ENCODE results near the gene SLC49A4.

Gene SLC49A4

DNA sequence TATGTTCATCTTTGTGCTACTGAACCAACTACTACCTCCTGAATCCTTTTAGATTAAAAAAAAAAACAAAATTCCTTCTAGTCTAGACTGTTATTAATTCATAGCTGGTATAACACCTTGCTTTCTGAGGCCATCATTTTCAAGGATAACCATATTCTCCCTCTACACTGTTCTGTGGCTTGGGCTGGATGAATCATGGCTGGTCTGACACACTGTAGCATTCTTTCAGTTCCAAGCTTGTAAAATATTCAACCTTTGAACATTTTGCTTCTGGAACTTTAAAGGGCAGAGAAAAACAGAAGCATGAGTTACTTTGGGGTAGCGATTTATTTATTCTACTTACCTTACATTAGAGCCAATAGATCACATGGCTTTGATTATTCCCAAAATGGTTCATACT lies 8.8 kb upstream of the SLC49A4 start:
- no peak for DNase-seq

DNA sequence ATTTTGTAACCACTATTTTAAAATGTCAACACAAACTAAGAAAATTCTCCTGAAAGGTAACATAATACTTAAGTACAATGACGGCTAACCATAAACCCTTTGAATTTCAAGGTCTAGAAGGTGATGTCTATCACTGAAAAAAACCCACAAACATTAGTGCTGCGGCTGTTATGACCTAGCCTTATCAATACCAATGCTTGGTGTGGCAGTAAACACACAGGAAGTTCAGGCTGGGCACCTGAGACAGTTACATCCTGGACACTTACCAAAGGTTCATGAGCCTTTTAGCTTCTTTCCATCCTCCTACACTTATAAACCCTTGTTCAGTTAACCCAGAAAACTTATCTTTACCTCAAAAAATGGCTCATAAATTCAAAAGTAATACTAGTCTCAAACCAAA lies 7.0 kb upstream of the SLC49A4 start:
- DNase-seq = no peak

DNA sequence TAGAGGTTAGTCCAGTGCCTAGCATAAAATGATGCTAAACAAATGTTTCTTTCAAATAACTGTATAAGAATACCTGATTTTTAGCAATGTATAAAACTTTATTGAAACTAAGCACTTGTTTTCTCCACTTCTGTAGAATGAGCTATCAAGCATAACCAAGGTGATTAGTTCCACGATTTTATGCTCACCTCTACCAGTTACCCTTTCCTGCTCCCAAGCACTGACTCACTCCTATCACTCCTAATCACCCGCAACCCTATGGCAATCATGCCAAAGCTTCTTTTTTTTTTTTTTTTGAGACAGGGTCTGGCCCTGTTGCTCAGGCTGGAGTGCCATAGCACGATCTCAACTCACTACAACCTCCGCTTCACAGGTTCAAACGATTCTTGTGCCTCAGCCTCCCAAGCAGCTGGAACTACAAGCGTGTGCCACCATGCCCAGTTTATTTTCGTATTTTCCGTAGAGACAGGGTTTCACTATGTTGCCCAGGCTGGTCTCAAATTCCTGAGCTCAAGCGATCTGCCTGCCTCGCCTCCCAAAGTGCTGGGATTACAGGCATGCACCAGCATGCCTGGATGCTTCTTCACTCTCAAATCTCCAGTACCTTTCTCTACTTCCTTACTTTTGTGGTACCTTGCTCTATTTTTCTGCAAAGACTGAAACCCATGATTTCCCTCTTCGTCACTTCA lies 5.1 kb upstream of the SLC49A4 start:
- DNase-seq = no peak

DNA sequence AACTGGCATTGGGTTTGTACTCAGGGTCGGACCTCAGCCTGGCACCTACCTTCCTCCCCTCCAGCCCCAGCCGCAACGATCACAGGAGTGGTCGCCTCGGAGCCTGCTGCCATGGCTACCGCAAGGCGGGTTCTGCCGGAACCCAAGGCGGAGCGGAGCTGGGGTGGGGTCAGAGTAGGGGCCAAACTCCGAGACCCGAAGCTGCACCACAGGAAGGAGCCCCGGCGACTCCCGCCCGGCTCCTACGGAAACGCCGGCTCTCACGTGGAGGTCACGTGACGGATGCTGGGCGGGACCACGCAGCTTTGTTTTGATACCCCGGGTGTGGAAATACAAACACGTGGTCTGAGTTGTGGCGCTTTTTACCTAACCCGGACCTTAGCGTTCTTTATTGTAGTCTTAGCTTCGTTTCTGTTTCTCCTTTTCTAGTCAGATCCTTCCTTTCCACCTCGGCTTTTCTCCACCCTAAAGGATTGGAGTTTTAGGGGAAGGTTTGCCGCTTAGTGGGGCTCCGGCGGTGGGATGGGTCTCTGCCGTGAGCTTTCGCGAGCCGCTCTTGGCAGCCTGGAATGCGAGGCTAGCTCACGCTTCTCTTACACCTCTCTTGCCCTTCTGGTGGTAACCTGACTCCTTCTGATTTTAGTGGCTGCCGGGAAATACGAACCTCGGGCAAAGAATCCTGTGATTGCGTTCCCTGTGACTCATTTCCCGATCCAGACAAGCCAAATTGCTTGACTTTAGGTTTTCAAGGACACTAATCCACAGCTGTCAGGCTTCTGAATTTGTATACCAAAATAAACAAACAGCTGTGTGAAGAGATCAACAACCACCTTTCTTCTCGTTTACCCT lies 1.1 kb upstream of the SLC49A4 start, which contains the start of gene HSPBAP1:
Gene HSPBAP1 (minus strand): TSS at position 264 of the 849 bp plus-strand sequence. CDS start 151 bp downstream, at position 113.
- DNase-seq = no peak

DNA sequence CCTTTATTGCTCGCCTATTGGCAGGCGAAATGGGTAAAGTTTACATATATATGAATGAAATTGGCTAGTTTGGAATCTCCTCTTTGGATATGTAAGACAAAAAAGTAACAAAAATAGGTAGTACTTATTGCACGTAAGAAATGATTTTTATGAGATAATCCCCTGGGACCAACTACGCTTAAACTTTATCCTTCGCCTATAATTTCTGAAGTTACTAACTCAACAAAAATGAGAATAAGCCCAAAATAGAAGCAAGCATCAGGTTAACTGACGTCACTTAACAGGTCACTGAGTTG lies 438 bp upstream of the SLC49A4 start:
- DNase-seq = no peak

DNA sequence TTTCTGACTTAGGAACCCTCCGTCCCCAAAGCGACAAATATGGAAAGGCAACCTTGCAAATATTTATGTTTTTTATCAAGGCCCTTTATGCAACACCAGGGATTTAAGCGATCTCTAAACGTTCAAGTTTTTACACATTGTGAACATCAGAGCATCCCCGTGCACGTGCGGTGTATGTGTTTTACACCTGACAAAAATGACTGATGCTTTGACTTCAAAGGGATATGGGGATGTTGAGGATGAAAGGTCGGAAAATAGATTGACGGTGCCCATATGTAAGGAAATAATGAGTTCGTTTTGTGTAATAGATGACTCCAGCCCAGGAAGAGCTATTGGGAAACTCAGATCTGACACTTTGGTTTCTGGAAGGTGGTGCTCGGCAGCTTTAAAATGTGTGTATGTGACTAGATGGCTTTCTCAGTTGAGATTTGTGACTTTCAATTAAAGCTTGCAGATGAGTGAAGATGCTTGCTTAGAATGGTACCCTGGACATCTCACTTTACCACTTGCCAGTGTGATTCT lies 866 bp downstream of the SLC49A4 start:
- no peak for DNase-seq

DNA sequence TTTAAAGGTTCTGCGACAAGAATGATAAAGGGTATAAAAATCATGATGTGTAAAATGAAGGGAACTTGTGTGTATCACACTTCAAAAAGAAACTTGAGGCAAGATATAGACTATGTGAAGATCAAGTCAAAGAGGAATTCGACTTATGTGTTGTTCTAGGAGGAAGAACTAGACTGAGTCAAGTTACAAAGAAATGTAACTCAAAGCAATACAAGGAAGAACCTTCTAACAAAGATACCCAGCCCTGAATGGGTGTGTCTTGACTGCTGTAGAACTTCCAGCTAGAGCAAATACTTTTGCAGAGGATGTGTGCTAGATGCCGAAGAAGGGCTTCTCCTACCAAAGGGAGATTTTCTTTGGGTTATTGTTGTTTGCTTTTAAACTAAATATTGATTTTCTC lies 2.4 kb downstream of the SLC49A4 start:
- DNase-seq = no peak

DNA sequence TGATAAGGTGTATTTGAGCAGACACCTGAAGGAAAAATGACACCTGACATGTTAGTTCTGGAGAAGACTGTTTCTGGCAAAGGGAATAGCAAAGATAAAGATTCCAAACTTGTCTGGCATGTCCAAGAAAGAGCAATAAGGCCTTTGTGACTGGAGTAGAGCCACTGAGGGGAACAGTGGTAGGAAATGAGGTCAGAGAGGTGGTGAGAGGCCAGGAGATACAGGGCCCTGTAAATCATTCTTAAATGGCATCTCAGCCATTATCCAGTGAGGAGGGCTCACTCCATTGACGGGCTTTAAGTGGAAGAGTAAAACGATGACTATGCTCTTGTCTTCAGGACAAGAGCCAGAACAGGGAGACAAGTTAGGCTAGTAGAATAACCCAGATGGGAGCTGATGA lies 4.5 kb downstream of the SLC49A4 start:
- DNase-seq = no peak

DNA sequence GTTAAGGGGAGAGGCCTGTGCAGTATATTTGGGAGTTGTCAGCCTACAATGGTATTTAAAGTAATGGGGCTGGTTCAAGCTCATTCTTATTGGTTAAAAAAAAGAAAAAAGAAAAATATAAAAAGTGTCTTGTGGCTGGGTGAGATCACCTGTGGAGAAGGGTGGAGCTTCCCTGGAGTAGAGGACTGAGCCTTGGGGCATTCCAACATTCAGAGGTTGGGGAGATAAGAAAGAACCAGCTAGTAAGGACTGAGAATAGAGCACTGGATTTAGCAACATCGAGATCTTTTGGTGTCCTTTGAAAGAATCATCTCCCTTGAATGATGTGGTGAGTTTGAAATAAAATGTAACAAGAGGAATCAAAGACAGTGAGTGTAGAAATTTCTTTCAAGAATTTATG lies 5.2 kb downstream of the SLC49A4 start:
- DNase-seq = no peak

DNA sequence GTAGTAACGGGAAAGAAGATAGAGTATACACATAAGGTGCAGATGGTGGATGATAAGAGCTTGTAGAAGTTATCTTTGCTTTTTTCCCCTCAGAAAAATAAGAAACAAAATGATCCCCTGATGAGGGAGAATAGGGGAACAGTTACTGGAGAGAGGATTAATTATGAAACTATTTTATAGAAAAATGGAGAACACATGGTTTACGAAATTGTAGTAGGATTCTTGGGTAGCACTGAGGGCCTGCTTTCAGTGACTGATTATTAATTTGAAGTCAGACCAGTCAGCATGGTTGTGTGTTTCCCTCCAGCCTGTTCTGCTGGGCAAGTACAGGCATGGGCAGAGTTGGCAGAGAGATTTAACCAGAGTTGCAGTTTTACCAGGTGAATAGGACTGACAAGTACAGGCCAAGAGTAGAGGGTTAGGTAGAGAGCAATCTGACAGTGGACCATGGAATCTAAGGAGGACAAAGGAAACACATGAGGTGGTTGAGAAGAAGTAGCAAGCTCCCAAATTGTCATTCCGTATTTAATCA lies 5.9 kb downstream of the SLC49A4 start:
- no peak for DNase-seq

DNA sequence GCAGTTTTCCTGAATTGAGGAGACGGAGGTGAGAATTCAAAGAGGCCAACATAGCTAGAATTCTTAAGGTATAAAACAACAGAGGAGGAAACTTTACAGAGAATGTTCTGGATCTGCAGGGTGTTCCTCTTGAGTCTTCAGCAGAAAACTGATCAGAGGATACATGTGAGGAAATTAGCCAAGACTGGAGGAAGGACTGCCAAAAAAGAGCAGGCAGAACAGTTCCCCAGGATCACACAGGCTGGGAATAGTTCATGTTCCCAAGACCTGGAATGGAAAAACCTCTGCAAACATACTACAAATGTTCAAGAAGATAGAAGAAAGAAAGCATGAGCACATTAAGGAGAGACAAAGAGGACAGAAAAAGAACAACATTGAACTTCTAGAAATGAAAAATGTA lies 7.5 kb downstream of the SLC49A4 start:
- no peak for DNase-seq

DNA sequence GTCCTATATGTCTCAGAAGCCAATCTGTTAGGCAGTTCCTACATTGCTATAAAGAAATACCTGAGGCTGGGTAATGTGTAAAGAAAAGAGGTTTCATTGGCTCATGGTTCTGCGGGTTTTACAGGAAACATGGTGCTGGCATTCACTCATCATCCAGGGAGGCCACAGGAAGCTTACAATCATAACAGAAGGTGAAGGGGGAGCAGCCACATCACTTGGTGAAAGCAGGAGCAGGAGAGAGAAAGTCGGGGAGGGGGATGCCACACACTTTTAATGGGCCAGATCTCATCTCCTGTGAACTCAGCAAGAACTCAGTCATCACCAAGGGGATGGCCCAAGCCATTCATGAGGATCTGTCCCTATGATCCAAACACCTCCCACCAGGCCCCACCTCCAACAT lies 9.1 kb downstream of the SLC49A4 start:
- DNase-seq = no peak

DNA sequence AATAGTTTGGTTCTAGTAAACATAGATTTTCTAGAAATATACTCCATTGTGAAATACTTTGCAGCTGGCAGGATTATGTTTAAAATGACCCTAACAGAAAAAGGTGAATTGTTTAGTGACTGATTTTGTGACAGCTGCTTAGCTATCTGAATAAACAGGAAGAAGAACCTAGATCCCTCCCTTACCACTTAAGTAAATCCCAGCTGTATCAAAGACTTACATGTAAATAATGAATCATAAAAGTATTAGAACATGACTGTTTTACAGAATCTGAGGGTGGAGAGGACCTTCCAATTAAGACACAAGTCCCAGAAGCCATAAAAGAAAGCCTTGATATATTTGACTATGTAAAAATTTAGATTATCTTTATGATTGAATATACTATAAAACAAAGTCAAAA lies 15.9 kb downstream of the SLC49A4 start:
- DNase-seq = peak; percentile 1

DNA sequence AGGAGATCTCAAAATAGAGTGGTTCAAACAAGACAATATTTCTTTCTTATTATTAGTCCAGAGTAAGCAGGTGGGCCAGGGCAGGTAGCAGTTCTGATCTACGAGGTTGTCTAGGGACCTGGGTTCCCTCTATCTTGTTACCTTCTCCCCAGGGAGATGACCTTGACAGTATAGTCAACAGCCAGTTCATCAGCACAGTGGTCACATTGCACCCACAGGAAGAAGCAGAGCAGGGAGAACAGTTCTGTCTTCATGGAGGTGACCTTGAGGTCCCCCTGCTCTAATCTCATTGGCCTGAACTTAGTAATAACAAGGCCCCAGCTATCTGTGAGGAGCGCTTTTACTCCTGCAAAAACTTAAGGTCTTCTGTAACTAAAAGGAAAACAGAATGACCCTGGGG lies 21.7 kb downstream of the SLC49A4 start:
- no peak for DNase-seq

DNA sequence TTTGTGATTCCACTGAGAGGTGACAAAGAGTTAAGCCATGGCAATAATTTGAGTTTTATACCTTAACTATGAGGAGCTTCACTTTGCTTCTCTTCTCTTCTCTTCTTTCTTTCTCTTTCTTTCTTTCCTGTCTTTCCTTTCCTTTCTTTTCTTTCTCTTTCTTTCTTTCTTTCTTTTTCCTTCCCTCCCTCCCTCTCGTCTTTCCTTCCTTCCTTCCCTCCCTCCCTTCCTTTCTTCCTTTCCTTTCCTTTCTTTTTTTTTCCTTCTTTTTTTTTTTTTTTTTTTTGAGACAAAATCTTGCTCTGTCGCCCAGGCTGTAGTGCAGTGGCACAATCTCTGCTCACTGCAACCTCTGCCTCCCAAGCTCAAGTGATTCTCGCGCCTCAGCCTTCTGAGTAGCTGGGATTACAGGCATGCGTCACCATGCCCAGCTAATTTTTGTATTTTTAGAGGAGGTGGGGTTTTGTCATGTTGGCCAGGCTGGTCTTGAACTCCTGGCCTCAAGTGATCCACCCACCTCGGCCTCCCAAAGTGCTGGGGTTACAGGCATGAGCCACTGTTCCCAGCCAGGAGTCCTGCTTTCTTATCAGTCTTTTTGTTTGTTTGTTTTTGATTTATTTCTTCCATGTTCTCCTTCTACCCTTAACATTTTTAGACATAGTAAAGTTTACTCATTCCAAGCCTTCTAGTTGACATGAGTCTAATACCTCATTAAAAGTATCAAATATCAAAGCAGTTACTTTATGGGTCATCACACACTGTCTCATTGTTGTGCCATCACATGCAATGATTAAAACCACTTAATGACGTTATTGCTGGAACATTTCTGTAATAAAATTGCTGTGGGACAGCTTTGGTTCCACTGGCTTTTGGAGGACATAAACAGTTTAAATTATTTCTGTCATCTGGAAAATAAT lies 29.9 kb downstream of the SLC49A4 start:
- no peak for DNase-seq

DNA sequence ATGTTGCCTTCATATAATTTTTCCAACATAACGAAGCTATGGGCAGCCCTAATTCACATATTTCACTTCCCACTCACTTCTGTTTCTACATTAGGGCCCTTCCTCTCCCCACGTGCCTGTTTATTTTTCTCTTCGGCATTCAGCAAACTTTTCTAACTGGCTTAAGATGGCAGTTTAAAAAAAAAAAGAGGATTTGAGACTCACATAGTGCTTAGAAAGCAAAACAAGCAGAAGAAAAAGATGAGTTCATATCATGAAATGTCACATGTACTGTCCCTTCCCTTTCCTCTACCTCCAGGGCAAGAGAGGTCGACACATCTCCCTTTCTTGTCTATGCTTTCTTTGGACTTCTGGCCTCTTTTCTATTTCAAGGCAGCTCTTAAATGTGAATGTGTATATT lies 30.6 kb downstream of the SLC49A4 start:
- no peak for DNase-seq

DNA sequence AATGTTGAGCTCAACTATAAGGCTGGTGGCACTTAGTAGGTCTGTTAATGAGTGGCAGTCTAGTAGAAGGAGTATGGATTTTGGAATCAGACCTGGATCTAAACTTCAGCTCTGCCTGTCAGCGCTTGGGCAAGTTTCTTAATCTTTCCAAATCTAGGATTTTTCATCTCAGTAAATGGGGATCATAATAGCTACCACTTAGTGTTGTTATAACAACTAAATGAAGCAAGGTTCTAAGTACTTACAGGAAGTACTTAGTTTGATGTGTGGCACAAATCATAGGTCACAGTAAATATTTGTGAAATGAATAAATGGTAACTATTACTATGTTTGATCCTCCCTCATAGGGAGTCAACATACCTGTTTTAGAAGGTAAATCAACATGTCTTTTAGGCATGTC lies 31.4 kb downstream of the SLC49A4 start:
- DNase-seq = no peak

DNA sequence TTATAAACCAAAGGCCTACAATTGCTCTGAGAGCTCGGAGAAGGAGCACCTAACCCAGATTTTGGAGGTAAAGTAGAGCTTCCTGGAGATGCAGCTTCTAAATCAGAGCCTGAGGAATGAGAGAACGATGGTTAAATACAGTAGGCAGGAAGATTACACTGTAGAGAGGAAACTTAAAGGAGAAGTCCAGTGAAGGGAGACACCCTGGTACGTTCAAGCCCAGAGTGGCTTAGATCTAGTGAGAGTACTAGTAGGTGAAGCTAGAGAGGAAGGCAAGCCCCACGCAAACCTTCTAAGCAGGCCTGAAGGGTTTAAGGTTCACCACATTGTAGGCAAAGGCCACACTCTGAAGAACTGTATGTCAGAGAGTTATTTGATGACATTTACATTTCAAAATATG lies 33.4 kb downstream of the SLC49A4 start:
- no peak for DNase-seq

DNA sequence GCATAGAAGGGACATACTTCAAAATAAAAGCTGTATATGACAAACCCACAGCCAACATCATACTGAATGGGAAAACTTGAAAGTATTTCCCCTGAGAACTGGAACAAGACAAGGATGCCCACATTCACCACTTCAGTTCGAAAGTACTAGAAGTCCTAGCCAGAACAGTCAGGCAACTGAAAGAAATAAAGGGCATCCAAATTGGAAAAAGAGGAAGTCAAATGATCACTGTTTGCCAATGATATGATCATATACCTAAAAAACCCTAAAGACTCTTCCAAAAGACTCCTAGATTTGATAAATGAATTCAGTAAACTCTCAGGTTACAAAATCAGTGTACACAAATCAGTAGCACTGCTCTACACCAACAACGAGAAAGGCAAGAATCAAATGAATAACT lies 40.7 kb downstream of the SLC49A4 start:
- DNase-seq = no peak

DNA sequence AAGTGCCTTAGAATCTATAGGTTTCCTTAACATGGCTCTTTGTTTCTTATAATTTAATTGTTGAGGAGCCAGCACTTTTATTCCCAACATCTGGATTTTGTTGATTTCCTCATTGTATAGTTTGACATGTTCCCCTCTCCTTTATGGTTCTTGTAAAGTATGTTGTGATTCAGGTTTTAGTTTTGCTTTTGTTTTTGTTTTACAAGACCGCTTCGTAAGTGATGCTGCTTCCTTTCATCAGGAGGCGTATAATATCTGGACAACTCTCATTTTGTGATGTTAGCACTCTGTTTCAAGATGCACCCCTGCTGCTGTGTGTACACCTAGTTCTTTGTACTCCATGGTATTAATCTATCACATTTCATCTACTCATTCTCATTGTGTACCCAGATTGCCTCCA lies 48.7 kb downstream of the SLC49A4 start:
- DNase-seq = no peak

DNA sequence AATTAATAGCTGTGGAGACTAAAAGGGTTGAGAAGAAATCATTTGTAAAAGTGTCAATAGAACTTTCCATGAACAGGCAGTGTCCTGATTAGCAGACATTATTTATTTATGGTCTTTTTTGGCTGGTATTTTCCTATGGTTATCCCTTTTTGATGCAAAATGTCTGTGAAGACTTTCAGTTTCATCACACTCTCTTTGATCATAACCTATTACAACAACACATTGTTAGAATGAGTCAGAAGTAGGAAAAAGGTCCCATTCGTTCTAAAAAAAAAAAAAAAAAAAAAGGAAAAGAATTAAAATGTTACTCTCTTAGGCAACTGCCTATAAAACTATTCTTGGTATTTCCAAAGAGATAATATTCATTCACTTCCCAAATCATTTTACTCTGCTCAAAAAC lies 62.1 kb downstream of the SLC49A4 start:
- DNase-seq = no peak

DNA sequence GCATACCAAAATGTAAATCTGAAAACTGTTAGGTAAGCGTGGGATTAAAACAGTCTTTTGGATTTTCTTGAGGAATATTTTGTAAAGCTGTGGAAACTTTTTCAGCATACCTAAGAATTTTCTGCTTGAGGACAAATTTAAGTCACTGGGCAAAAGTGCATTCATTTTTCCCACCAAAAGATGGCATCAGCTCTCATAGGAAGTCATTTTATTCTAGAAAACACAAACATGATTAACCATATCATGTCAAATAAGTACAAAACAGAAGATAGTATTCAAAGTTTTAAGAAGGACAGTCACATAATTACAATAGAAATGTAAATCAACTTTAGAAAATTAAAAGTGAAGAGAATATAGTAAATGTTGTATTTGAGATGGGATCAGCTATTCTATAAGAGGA lies 63.5 kb downstream of the SLC49A4 start:
- no peak for DNase-seq

Data from SHP77 treated with DMSO at 0.1 percent for 48 hours (cell line).